HepG2 (cell line): Measurements from ENCODE around the gene TRIM7. TPM values are rescaled to one million over a fixed set of nuclear protein-coding genes. Genes with fewer than 3 reads are reported as not detected.
A peak's percentile ranks its signal among the peaks of the same experiment; 100 is the strongest.

Experiments
- CAMTA2 ChIP-seq: sonication (generic); formaldehyde crosslinking; IDR thresholded peaks from 2 replicates; pipeline ENCODE4 v1.4.0; 2020; ENCODE audit warnings: mild to moderate bottlenecking, missing genetic modification reagents, borderline replicate concordance
- GFI1 ChIP-seq: sonication (generic); formaldehyde crosslinking; IDR thresholded peaks from 2 replicates; pipeline ENCODE4 v1.5.0; 2020; ENCODE audit warnings: missing genetic modification reagents, mild to moderate bottlenecking, borderline replicate concordance
- POLR2A ChIP-seq, 2 experiments: IDR thresholded peaks; 2 replicates each; pipeline ENCODE4 v1.6.1; 2011; ENCODE audit warnings: low read depth in 2 of 2, low read length in 2 of 2, mild to moderate bottlenecking in 1 of 2, moderate library complexity in 1 of 2; ENCODE audit not compliant: insufficient read depth in 1 of 2
- POLR2AphosphoS5 ChIP-seq: IDR thresholded peaks from 2 replicates; pipeline ENCODE4 v1.6.1; 2012; ENCODE audit warnings: low read depth, low read length
- SIN3B ChIP-seq: fragments of 150-350 bp; IDR thresholded peaks from 2 replicates; pipeline ENCODE4 v1.6.1; 2014; ENCODE audit warnings: low read length
- SNAI1 ChIP-seq: sonication (generic); formaldehyde crosslinking; IDR thresholded peaks from 2 replicates; pipeline ENCODE4 v1.5.0; 2020; ENCODE audit warnings: mild to moderate bottlenecking, missing genetic modification reagents, borderline replicate concordance
- ZMAT3 ChIP-seq: sonication (generic); formaldehyde crosslinking; conservative IDR thresholded peaks from 2 replicates; pipeline ENCODE4 v1.7.0; 2021; ENCODE audit warnings: missing genetic modification reagents
- ZMYM2 ChIP-seq: sonication (generic); formaldehyde crosslinking; IDR thresholded peaks from 2 replicates; pipeline ENCODE4 v1.8.0; 2022; ENCODE audit warnings: mild to moderate bottlenecking, missing genetic modification reagents
- ZNF10 ChIP-seq: sonication (generic); formaldehyde crosslinking; IDR thresholded peaks from 2 replicates; pipeline ENCODE4 v1.4.0; 2020; ENCODE audit warnings: mild to moderate bottlenecking, low read depth, missing genetic modification reagents, borderline replicate concordance
- ZNF564 ChIP-seq: sonication (generic); formaldehyde crosslinking; IDR thresholded peaks from 2 replicates; pipeline ENCODE4 v1.8.1; 2023; ENCODE audit warnings: mild to moderate bottlenecking, missing genetic modification reagents
- ZNF777 ChIP-seq: sonication (generic); formaldehyde crosslinking; IDR thresholded peaks from 2 replicates; pipeline ENCODE4 v1.4.0; 2020; ENCODE audit warnings: missing genetic modification reagents
- ZNF850 ChIP-seq: sonication (generic); formaldehyde crosslinking; conservative IDR thresholded peaks from 2 replicates; pipeline ENCODE4 v1.9.0; 2021; ENCODE audit warnings: mild to moderate bottlenecking, missing genetic modification reagents
- polyA plus RNA-seq, 8 experiments: library from polyadenylated mRNA; depleted of rRNA in 3 of 8; stranded (reverse) in 7 of 8; unstranded in 1 of 8; fragments of >200 nt; fragmentation: Illumina TruSeq in 4 of 8; extraction: Trizol in 4 of 8; gene quantifications; 2 replicates each; pipeline versions ENCODE4 v1.2.1 to v1.2.3, GENCODE V29; 2011 to 2016; ENCODE audit warnings: low read depth in 4 of 8, missing spikeins in 1 of 8, mixed read lengths in 1 of 8; ENCODE audit not compliant: insufficient read depth in 1 of 8
- total RNA-seq, 5 experiments: library from RNA; depleted of rRNA; stranded (reverse); fragments of >200 nt; fragmentation: Illumina TruSeq; extraction: Trizol; gene quantifications; 2 replicates each; pipeline ENCODE4 v1.2.3, GENCODE V29; 2016; ENCODE audit warnings: low read depth in 1 of 5
- TF ChIP-seq, protein P1 (sequence below): sonication (generic); formaldehyde crosslinking; IDR thresholded peaks from 2 replicates; pipeline ENCODE4 v1.5.1; 2020; ENCODE audit warnings: mild to moderate bottlenecking, missing genetic modification reagents, moderate library complexity
- TF ChIP-seq, protein P2 (sequence below), 2 experiments: IDR thresholded peaks; 2 replicates each; pipeline ENCODE4 v1.6.1; 2011 to 2012; ENCODE audit warnings: low read length in 2 of 2, borderline replicate concordance in 1 of 2, low read depth in 1 of 2, mild to moderate bottlenecking in 1 of 2, moderate library complexity in 1 of 2
- TF ChIP-seq, protein P3 (sequence below): sonication (generic); formaldehyde crosslinking; IDR thresholded peaks from 2 replicates; pipeline ENCODE4 v1.5.0; 2020; ENCODE audit warnings: mild to moderate bottlenecking, low read depth, missing genetic modification reagents, borderline replicate concordance
- TF ChIP-seq, protein P4 (sequence below): sonication (generic); formaldehyde crosslinking; IDR thresholded peaks from 2 replicates; pipeline ENCODE4 v1.5.0; 2020; ENCODE audit warnings: mild to moderate bottlenecking, missing genetic modification reagents, borderline replicate concordance
- TF ChIP-seq, protein P5 (sequence below): sonication (generic); formaldehyde crosslinking; conservative IDR thresholded peaks from 2 replicates; pipeline ENCODE4 v1.8.1; 2023; ENCODE audit warnings: missing genetic modification reagents
- TF ChIP-seq, protein P6 (sequence below): sonication (generic); formaldehyde crosslinking; IDR thresholded peaks from 2 replicates; pipeline ENCODE4 v1.4.0; 2020; ENCODE audit warnings: missing genetic modification reagents, borderline replicate concordance

The TRIM7 gene
- total and polyA plus RNA-seq, 2 of the 13 experiments (the other 11 are each of a cell fraction or from before 2014, with no cell fraction given), result 0.13 TPM; not detected in 1

DNA sequence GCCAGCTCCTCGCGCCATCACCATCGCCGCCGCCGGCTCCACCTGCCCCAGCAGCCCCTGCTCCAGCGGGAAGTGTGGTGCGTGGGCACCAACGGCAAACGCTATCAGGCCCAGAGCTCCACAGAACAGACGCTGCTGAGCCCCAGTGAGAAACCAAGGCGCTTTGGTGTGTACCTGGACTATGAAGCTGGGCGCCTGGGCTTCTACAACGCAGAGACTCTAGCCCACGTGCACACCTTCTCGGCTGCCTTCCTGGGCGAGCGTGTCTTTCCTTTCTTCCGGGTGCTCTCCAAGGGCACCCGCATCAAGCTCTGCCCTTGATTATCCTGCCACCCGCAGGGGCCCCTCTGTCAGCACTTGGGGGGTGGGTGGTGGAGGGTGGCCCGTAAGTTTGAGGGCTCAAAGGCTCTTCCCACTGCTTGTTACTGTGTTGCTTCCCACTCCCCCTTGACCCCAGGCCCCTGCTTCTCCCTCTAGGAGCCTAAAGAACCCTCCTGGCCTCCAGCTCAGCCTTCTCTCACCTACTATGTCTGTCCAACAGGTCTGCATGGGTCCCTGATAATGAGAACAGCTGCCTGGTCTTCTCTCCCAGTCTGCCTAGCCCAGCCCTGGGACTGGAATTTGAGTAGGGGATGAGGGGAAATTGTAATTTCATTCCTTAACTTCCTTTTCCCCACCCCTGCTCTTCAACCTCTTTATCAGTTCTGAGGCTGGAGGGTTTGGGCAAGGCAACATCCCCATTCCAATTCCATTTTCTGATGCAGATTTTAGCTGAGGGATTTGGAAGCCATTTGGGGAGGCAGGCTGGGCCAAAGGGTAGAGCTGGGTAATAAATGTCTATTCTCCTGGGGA is 29.7 kb upstream of the TRIM7 start (continued):
- no peak for TF ChIP-seq ZNF10
- TF ChIP-seq ZMAT3, result no peak
- TF ChIP-seq, protein P1, sequence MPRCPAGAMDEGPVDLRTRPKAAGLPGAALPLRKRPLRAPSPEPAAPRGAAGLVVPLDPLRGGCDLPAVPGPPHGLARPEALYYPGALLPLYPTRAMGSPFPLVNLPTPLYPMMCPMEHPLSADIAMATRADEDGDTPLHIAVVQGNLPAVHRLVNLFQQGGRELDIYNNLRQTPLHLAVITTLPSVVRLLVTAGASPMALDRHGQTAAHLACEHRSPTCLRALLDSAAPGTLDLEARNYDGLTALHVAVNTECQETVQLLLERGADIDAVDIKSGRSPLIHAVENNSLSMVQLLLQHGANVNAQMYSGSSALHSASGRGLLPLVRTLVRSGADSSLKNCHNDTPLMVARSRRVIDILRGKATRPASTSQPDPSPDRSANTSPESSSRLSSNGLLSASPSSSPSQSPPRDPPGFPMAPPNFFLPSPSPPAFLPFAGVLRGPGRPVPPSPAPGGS (CRISPR knock-in tag), result no peak
- TF ChIP-seq SNAI1 (CRISPR knock-in tag), result no peak
- TF ChIP-seq ZNF777, result no peak
- TF ChIP-seq, protein P2, sequence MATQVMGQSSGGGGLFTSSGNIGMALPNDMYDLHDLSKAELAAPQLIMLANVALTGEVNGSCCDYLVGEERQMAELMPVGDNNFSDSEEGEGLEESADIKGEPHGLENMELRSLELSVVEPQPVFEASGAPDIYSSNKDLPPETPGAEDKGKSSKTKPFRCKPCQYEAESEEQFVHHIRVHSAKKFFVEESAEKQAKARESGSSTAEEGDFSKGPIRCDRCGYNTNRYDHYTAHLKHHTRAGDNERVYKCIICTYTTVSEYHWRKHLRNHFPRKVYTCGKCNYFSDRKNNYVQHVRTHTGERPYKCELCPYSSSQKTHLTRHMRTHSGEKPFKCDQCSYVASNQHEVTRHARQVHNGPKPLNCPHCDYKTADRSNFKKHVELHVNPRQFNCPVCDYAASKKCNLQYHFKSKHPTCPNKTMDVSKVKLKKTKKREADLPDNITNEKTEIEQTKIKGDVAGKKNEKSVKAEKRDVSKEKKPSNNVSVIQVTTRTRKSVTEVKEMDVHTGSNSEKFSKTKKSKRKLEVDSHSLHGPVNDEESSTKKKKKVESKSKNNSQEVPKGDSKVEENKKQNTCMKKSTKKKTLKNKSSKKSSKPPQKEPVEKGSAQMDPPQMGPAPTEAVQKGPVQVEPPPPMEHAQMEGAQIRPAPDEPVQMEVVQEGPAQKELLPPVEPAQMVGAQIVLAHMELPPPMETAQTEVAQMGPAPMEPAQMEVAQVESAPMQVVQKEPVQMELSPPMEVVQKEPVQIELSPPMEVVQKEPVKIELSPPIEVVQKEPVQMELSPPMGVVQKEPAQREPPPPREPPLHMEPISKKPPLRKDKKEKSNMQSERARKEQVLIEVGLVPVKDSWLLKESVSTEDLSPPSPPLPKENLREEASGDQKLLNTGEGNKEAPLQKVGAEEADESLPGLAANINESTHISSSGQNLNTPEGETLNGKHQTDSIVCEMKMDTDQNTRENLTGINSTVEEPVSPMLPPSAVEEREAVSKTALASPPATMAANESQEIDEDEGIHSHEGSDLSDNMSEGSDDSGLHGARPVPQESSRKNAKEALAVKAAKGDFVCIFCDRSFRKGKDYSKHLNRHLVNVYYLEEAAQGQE (IDR thresholded peaks at IDR 0.05; ENCODE audit: borderline replicate concordance in 1 of 2, low read depth in 1 of 2, low read length in 2 of 2), result no peak
- TF ChIP-seq GFI1 (CRISPR knock-in tag), result no peak
- TF ChIP-seq SIN3B, result no peak
- peak; percentile 50 to 71 for TF ChIP-seq POLR2A (IDR thresholded peaks at IDR 0.05; ENCODE audit: insufficient read depth in 1 of 2, low read depth in 2 of 2, low read length in 2 of 2)
- TF ChIP-seq, protein P3, sequence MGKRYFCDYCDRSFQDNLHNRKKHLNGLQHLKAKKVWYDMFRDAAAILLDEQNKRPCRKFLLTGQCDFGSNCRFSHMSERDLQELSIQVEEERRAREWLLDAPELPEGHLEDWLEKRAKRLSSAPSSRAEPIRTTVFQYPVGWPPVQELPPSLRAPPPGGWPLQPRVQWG (CRISPR knock-in tag), result no peak
- TF ChIP-seq, protein P4, sequence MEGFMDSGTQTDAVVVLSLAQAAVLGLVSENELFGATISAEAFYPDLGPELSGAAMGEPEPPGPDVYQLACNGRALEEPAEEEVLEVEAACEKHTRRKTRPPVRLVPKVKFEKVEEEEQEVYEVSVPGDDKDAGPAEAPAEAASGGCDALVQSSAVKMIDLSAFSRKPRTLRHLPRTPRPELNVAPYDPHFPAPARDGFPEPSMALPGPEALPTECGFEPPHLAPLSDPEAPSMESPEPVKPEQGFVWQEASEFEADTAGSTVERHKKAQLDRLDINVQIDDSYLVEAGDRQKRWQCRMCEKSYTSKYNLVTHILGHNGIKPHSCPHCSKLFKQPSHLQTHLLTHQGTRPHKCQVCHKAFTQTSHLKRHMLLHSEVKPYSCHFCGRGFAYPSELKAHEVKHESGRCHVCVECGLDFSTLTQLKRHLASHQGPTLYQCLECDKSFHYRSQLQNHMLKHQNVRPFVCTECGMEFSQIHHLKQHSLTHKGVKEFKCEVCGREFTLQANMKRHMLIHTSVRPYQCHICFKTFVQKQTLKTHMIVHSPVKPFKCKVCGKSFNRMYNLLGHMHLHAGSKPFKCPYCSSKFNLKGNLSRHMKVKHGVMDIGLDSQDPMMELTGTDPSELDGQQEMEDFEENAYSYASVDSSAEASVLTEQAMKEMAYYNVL (CRISPR knock-in tag), result no peak
- TF ChIP-seq POLR2AphosphoS5, result peak; percentile 57
- TF ChIP-seq, protein P5, sequence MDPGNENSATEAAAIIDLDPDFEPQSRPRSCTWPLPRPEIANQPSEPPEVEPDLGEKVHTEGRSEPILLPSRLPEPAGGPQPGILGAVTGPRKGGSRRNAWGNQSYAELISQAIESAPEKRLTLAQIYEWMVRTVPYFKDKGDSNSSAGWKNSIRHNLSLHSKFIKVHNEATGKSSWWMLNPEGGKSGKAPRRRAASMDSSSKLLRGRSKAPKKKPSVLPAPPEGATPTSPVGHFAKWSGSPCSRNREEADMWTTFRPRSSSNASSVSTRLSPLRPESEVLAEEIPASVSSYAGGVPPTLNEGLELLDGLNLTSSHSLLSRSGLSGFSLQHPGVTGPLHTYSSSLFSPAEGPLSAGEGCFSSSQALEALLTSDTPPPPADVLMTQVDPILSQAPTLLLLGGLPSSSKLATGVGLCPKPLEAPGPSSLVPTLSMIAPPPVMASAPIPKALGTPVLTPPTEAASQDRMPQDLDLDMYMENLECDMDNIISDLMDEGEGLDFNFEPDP (CRISPR knock-in tag), result no peak
- no peak for TF ChIP-seq ZNF564 (CRISPR knock-in tag)
- no peak for TF ChIP-seq CAMTA2 (CRISPR knock-in tag)
- TF ChIP-seq ZMYM2 (CRISPR knock-in tag), result no peak
- no peak for TF ChIP-seq ZNF850 (CRISPR knock-in tag)
- TF ChIP-seq, protein P6, sequence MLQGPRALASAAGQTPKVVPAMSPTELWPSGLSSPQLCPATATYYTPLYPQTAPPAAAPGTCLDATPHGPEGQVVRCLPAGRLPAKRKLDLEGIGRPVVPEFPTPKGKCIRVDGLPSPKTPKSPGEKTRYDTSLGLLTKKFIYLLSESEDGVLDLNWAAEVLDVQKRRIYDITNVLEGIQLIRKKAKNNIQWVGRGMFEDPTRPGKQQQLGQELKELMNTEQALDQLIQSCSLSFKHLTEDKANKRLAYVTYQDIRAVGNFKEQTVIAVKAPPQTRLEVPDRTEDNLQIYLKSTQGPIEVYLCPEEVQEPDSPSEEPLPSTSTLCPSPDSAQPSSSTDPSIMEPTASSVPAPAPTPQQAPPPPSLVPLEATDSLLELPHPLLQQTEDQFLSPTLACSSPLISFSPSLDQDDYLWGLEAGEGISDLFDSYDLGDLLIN (CRISPR knock-in tag), result no peak
